HFFc6 (cell line): ENCODE data around the gene TCP11L1. TPM values are rescaled to one million over a fixed set of nuclear protein-coding genes. Genes with fewer than 3 reads are reported as not detected.
"Not testable (repeated sequence)": the region's sequence is repeated elsewhere in the genome, so short reads cannot be mapped to it uniquely, and the experiment has no call there.

Experiments
- DNase-seq: peaks from one replicate; pipeline ENCODE4 v3.0.0-alpha.2; 2018
- H3K27ac Mint-ChIP-seq: 2 replicates; pipeline ENCODE4 v1.8.0; 2020; ENCODE audit warnings: mild to moderate bottlenecking, mixed read lengths
- H3K27me3 Mint-ChIP-seq: 2 replicates; pipeline ENCODE4 v1.8.0; 2021; ENCODE audit warnings: mild to moderate bottlenecking, moderate library complexity, mixed read lengths; ENCODE audit not compliant: insufficient read depth
- H3K36me3 Mint-ChIP-seq: 2 replicates; pipeline ENCODE4 v1.8.0; 2021; ENCODE audit warnings: low read depth, mixed read lengths
- H3K4me1 Mint-ChIP-seq: 2 replicates; pipeline ENCODE4 v1.8.0; 2020; ENCODE audit warnings: low read depth, mixed read lengths
- H3K4me3 Mint-ChIP-seq: 2 replicates; pipeline ENCODE4 v1.8.0; 2020; ENCODE audit warnings: mild to moderate bottlenecking, moderate library complexity, mixed read lengths
- H3K9me3 Mint-ChIP-seq: 2 replicates; pipeline ENCODE4 v1.8.0; 2020; ENCODE audit warnings: mild to moderate bottlenecking, mixed read lengths
- CTCF ChIP-seq: fragments of 200-600 bp; sonication (generic); IDR thresholded peaks from 2 replicates; pipeline ENCODE4 v1.5.0; 2021; ENCODE audit warnings: antibody characterized with exemption, mild to moderate bottlenecking
- total RNA-seq, 6 experiments: library from RNA; stranded (reverse); fragmentation: NEBNext Ultra II Directional; extraction: Animal tissue kit (Norgen Biotek cat#: 25700); gene quantifications; 2 replicates in 1 of 6; 3 replicates in 5 of 6; pipeline ENCODE4 v1.2.3, GENCODE V29; 2021

TCP11L1 gene
- total RNA-seq, 6 experiments from 2014 or later, result 34.9 to 38.7 (median 36.9) TPM

GRCh38 chr11:33043221-33043830, 4.0 kb downstream of the TCP11L1 start:
- Mint-ChIP-seq H3K4me3 (peak overlapping the region; percentile 66), H3K9me3 (peaks cover 5% of the 10 kb centered on the region), H3K27me3 (no peaks in the 10 kb centered on the region), H3K4me1 (peaks cover 82% of the 10 kb centered on the region), H3K27ac (peak overlapping the region; percentile 77), H3K36me3 (peaks cover 37% of the 10 kb centered on the region)
- TF ChIP-seq CTCF, result no peak
- peak; percentile 84 for DNase-seq

- Mint-ChIP-seq H3K27me3 (no peaks in the 10 kb centered on the region), H3K4me3 (peak overlapping the region; percentile 66), H3K4me1 (peaks cover 87% of the 10 kb centered on the region), H3K36me3 (peaks cover 41% of the 10 kb centered on the region), H3K27ac (peak overlapping the region; percentile 77), H3K9me3 (peaks cover 5% of the 10 kb centered on the region)
- TF ChIP-seq CTCF, result no peak
- DNase-seq, result peak; percentile 91
Observed at GRCh38 chr11:33044285-33044756, 4.9 kb downstream of the TCP11L1 start.

- no peak for TF ChIP-seq CTCF
- Mint-ChIP-seq H3K4me3 (peak overlapping the region; percentile 35), H3K27me3 (no peaks in the 10 kb centered on the region), H3K9me3 (peaks cover 5% of the 10 kb centered on the region), H3K36me3 (peaks cover 41% of the 10 kb centered on the region), H3K27ac (peak overlapping the region; percentile 71), H3K4me1 (peaks cover 81% of the 10 kb centered on the region)
- DNase-seq, result peak; percentile 50
Observed at GRCh38 chr11:33045551-33046255, 6.3 kb downstream of the TCP11L1 start.

DNA sequence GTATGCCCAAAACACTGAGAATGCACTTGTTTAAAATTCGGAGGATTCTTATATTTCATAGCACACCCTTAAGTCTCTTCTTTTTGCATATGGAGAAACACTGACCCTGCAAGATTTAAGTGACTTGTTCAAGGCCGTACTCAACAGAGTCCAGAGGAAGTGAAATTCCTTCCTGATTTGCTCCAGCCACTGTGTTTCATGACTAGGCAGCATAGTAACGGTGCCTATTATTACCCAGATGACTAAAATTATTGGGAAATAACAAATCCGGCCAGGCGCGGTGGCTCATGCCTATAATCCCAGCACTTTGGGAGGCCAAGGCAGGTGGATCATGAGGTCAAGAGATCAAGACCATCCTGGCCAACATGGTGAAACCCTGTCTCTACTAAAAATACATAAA, 9.3 kb downstream of the TCP11L1 start:
- DNase-seq, result not testable (repeated sequence)

GRCh38 chr11:33049565-33050408, 10.4 kb downstream of the TCP11L1 start:
- H3K9me3 Mint-ChIP-seq, H3K4me3 Mint-ChIP-seq, DNase-seq, H3K27ac Mint-ChIP-seq, H3K27me3 Mint-ChIP-seq: not testable (repeated sequence)
- peaks cover 45% of the 10 kb centered on the region for H3K36me3 Mint-ChIP-seq
- peaks cover 49% of the 10 kb centered on the region for H3K4me1 Mint-ChIP-seq

More for the DNA sequence above, 9.3 kb downstream of the TCP11L1 start:
- H3K9me3 Mint-ChIP-seq, H3K27me3 Mint-ChIP-seq, H3K27ac Mint-ChIP-seq, H3K4me3 Mint-ChIP-seq: not testable (repeated sequence)
- Mint-ChIP-seq H3K4me1 (peaks cover 51% of the 10 kb centered on the region), H3K36me3 (peaks cover 47% of the 10 kb centered on the region)

DNA sequence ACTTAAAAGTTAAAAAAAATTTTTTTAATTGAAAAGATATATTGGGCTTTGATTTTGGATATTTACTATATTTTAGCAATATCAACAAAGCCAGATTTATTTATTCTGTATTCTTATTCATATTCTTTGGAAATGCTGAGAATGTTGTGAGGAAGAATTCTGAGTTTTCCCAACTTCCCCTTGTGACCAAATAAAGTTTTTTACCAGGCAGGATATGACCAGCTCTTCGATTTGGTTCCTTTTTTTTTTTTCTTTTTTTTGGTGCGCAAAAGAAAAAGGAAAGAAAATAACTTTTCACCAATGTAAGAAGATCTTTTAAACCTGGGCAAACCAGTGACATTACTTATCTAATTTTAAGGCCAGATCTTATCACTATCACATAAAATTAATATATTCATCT, 12.9 kb downstream of the TCP11L1 start:
- peaks cover 21% of the 10 kb centered on the region for H3K36me3 Mint-ChIP-seq
- no peak overlapping the region for H3K4me3 Mint-ChIP-seq
- H3K4me1 Mint-ChIP-seq, result peaks cover 39% of the 10 kb centered on the region
- no peak for TF ChIP-seq CTCF
- H3K27me3 Mint-ChIP-seq, result peaks cover 2% of the 10 kb centered on the region; the same call in 1 of the 2 replicates
- H3K9me3 Mint-ChIP-seq, result no peaks in the 10 kb centered on the region
- no peak for DNase-seq
- H3K27ac Mint-ChIP-seq, result no peak overlapping the region
